Mammary epithelial cell (primary cell): ENCODE data around the gene CAP2.

Experiments used
- EZH2 ChIP-seq: IDR thresholded peaks from 2 replicates; pipeline ENCODE4 v1.6.1; 2012; ENCODE audit warnings: low read length, inconsistent platforms, borderline replicate concordance
- TF ChIP-seq, protein P1 (sequence below), 2 donors: IDR thresholded peaks in 1 of 2; conservative IDR thresholded peaks in 1 of 2; 2 replicates each; pipeline ENCODE4 v1.5.1; 2011 to 2012; ENCODE audit warnings: inconsistent platforms in 2 of 2, low read length in 2 of 2, mild to moderate bottlenecking in 2 of 2, control low read depth in 1 of 2, low read depth in 1 of 2; ENCODE audit not compliant: insufficient read depth in 1 of 2; ENCODE audit errors: extremely low read depth in 1 of 2

DNA sequence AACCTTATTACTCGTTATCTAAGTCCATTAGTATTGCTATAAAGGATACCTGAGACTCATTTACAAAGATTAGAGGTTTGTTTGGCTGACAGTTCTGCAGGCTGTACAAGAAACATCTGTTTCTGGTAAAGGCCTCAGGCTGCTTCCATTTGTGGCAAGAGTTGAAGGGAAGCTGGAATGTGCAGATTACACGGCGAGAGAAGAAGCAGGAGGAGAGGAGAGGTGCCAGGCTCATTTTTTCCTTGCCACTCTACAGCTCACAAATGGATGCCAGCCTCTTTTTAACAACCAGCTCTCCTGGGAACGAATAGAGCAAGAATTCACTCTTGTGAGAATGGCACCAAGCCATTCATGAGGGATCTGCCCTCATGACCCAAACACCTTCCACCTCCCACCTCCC lies 14.7 kb downstream of the CAP2 start:
- no peak for TF ChIP-seq EZH2
- TF ChIP-seq, protein P1, sequence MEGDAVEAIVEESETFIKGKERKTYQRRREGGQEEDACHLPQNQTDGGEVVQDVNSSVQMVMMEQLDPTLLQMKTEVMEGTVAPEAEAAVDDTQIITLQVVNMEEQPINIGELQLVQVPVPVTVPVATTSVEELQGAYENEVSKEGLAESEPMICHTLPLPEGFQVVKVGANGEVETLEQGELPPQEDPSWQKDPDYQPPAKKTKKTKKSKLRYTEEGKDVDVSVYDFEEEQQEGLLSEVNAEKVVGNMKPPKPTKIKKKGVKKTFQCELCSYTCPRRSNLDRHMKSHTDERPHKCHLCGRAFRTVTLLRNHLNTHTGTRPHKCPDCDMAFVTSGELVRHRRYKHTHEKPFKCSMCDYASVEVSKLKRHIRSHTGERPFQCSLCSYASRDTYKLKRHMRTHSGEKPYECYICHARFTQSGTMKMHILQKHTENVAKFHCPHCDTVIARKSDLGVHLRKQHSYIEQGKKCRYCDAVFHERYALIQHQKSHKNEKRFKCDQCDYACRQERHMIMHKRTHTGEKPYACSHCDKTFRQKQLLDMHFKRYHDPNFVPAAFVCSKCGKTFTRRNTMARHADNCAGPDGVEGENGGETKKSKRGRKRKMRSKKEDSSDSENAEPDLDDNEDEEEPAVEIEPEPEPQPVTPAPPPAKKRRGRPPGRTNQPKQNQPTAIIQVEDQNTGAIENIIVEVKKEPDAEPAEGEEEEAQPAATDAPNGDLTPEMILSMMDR (conservative IDR thresholded peaks at IDR 0.05 in 1 of 2, IDR thresholded peaks at IDR 0.05 in 1 of 2; ENCODE audit: extremely low read depth in 1 of 2, insufficient read depth in 1 of 2, low read depth in 1 of 2, low read length in 2 of 2): no peak
